NCI-H748 treated with DMSO at 0.1 percent for 48 hours (cell line): ENCODE results near the gene SP5.
"Not testable (repeated sequence)": the region's sequence is repeated elsewhere in the genome, so short reads cannot be mapped to it uniquely, and the experiment has no call there.

Source experiments
- DNase-seq: peaks from one replicate; lab custom pipeline; 2025; lab: John Stamatoyannopoulos, UW

The SP5 gene

DNA sequence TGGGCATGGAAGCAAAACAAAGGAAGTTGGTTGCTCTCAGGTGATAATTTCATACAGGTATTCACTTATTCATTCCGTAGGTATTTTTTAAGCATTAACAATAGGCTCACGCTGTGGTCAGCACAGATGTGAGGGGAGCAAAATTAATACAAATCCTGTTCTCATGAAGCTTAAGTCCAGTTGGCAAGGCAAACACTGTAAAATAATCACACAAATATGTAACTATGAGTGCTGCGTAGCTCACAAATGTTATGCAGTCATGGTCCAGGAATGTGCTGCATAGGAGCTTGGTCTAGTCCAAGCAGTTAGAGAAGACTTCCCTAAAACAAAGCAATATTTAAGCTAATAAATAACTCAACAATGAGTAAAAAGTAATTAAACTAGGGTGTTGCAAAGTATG is 23.9 kb downstream of the SP5 start:
- no peak for DNase-seq

DNA sequence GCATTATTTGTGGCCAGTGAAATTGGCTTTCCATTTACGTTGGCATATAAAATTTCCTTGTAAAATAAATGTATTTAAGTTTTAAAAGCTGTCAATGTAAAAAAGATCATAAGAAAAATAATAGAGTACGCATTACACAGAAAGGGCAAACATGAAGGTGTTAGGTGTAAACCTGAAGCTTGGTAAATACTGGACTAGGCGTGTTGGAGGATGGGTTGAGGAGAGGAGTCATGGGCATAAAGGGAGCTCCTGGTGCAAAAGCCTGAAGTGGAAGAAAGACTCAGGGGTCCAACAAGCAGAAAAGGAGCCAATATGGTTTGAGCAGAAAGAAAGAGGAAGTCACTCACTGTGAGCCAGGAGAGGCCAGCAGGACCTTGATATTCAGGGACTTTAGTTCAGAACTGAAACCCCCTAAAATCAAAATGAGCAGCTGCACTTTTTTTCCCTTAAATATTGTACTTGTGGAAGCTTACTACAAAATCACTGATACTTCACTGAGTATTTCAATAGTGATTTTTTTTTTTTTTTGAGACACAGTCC is 24.4 kb downstream of the SP5 start:
- DNase-seq: no peak

DNA sequence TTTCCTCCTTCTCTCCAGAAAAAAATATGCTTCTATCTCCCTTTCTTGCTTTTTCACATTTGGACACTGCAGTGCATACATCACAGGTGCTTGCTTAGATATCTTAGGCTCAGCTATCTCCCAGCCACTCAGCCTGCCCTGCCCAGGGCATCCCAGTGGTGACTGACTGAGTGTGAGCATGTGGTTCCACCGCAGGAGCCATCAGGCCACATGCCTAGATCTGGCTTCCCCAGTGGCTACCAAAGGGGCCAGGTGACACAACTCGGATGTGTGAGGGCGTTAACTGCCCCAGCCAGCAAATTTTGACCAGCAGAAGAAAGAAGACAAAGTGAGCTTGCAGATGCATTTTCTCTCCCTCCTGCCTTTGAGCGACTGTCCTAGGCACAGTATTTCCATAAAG is 25.5 kb downstream of the SP5 start:
- DNase-seq: no peak

DNA sequence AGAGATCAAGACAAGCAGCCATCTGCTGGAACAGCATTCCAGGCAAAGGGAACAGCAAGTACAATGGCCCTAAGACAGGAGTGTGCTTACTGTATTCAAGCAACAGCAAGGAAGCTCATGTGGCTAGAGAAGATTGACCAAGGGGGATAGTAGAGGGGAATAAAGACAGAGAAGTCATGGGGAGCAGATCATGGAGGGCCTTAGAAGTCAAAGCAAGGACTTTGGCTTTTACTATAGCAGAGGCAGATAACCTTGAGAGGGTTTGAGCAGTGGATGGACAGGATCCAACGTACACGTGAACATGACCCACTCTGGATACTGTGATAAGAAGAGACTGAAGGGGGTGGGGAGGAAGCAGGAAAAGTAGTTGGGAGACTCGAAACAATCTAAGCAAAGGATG is 26.9 kb downstream of the SP5 start:
- no peak for DNase-seq

GRCh38 chr2:170742896-170743529 is 27.9 kb downstream of the SP5 start:
- DNase-seq: no peak

DNA sequence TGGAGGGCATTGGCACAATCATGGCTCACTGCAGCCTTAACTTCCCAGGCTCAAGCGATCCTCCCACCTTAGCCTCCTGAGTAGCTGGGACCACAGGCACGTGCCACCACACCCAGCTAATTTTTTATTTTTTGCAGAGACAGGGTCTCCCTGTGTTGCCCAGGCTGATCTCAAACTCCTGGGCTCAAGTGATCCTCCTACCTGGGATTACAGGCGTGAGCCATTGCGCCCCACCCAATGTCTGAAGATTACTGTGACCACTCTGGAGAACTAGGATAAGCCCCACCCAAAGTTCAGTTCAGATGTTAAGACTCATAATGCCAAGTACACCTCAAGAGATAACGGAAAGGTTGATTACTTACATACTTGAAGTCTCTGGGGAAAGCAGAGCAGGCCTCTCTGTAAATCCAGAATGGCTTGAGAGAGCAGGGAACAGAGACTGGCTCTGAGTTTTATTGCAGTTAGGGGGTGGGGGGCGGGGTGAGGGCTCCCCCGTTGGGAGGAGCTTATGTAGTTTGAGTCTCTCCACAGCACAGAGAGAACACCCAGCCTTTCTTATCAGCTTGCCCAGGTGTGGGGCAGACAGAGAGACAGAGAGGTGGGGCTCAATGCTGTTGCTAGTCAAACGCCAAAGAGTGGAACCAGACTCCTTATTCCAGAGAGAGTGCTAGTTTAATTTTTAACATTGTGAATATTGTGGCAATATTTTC is 28.5 kb downstream of the SP5 start:
- DNase-seq: no peak

GRCh38 chr2:170744248-170745002 is 29.3 kb downstream of the SP5 start:
- no peak for DNase-seq

- no peak for DNase-seq
Measured at GRCh38 chr2:170745305-170745704, 30.2 kb downstream of the SP5 start.

GRCh38 chr2:170747921-170748320 is 32.8 kb downstream of the SP5 start:
- no peak for DNase-seq

DNA sequence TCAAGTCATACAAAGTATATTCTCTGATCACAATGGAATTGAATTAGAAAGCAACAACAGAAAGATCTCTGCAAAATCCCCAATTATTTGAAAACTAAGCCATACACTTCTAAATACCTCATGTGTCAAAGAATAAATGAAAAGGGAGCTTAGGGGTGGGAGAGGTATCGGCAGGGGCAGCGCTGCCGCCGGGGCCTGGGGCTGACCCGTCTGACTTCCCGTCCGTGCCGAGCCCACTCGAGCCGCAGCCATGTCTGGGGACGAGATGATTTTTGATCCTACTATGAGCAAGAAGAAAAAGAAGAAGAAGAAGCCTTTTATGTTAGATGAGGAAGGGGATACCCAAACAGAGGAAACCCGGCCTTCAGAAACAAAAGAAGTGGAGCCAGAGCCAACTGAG is 36.4 kb downstream of the SP5 start:
- not testable (repeated sequence) for DNase-seq

DNA sequence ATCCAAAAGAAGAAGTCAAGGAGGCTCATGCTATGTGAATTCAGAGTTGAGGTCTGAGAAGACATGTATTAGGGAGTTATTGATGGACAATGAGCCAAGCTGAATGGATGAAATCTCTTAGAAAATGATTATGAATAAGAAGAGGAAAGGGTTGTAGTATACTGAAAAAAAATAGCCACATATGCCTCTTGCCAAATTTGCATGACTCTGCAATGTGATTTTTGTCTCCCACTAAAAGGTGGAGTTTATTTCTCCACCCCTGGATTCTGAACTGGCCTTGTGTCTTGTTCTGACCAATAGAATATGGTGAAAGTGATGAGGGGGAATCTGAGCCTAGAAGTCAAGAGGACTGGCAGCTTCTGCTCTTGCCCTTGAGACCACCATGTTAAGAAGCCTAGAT is 46.4 kb downstream of the SP5 start:
- DNase-seq: no peak

DNA sequence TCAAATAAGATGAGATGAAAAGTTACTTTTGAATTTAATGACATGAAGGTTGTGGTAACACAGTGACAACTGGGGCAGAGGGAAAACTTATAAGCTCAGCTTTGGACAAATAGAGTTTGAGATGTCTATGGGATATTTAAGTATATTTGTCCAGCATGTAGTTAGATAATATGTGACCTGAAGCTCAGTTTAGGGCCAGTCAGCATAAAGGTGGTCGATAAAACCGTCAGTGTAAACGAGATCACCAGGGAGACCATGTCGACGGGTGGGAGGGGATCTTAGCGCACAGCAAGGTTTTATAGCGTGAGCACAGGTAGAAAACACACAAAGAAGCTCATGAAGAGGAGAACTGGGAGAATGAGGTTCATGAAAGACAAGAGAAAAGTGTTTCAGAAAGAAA is 47.6 kb downstream of the SP5 start:
- no peak for DNase-seq

GRCh38 chr2:170763232-170763631 is 48.1 kb downstream of the SP5 start:
- no peak for DNase-seq

GRCh38 chr2:170764880-170765261 is 49.7 kb downstream of the SP5 start:
- DNase-seq: no peak

- no peak for DNase-seq
Measured at GRCh38 chr2:170766693-170767092, 51.6 kb downstream of the SP5 start.
